ENCODE data around the gene LRRC4.

The LRRC4 gene

GRCh38 chr7:128004623-128005022 lies 26.6 kb downstream of the LRRC4 start:
- ATAC-seq (replicated peaks) (no peak), DNase-seq (no peak)
- Mint-ChIP-seq H3K4me1 (ENCODE audit: low read depth in 2 of 2) (peaks cover 15 to 23% of the 10 kb centered on the region in 2 donors), H3K36me3 (ENCODE audit: insufficient read depth) (peaks cover 8% of the 10 kb centered on the region), H3K27me3 (no peaks in the 10 kb centered on the region), H3K9me3 (no peaks in the 10 kb centered on the region), H3K4me3 (no peak overlapping the region), H3K27ac (no peak overlapping the region)

- Mint-ChIP-seq H3K27me3 (no peaks in the 10 kb centered on the region), H3K27ac (peak overlapping the region in 1 of 2 donors; percentile 45), H3K4me3 (no peak overlapping the region), H3K9me3 (no peaks in the 10 kb centered on the region), H3K4me1 (ENCODE audit: low read depth in 2 of 2) (peaks cover 15 to 20% of the 10 kb centered on the region in 2 donors), H3K36me3 (ENCODE audit: insufficient read depth) (peaks cover 8% of the 10 kb centered on the region)
- no peak for ATAC-seq (replicated peaks)
- DNase-seq, result no peak
These were observed 27.4 kb downstream of the LRRC4 start for GRCh38 chr7:128003787-128004186.

- no peak for ATAC-seq (replicated peaks)
- peak overlapping the region; percentile 45 to 62 for H3K27ac Mint-ChIP-seq
These were observed 28.1 kb downstream of the LRRC4 start for GRCh38 chr7:128003167-128003566.

GRCh38 chr7:128000854-128001265 lies 30.4 kb downstream of the LRRC4 start:
- Mint-ChIP-seq H3K4me1 (ENCODE audit: low read depth in 2 of 2) (peaks cover 15 to 20% of the 10 kb centered on the region in 2 donors), H3K27ac (no peak overlapping the region), H3K4me3 (no peak overlapping the region), H3K36me3 (ENCODE audit: insufficient read depth) (peaks cover 28% of the 10 kb centered on the region), H3K27me3 (no peaks in the 10 kb centered on the region), H3K9me3 (no peaks in the 10 kb centered on the region)
- DNase-seq, result no peak
- ATAC-seq (replicated peaks), result no peak

More at GRCh38 chr7:128003167-128003566, 28.1 kb downstream of the LRRC4 start:
- no peak for DNase-seq
- no peak overlapping the region for H3K4me3 Mint-ChIP-seq
- no peaks in the 10 kb centered on the region for H3K27me3 Mint-ChIP-seq
- peaks cover 15 to 22% of the 10 kb centered on the region in 2 donors for H3K4me1 Mint-ChIP-seq (ENCODE audit: low read depth in 2 of 2)
- H3K9me3 Mint-ChIP-seq, result no peaks in the 10 kb centered on the region
- peaks cover 15% of the 10 kb centered on the region for H3K36me3 Mint-ChIP-seq (ENCODE audit: insufficient read depth)

GRCh38 chr7:128000048-128000447 lies 31.2 kb downstream of the LRRC4 start:
- no peaks in the 10 kb centered on the region for H3K9me3 Mint-ChIP-seq
- no peak overlapping the region for H3K4me3 Mint-ChIP-seq
- H3K27me3 Mint-ChIP-seq, result no peaks in the 10 kb centered on the region
- no peak overlapping the region for H3K27ac Mint-ChIP-seq
- peaks cover 29% of the 10 kb centered on the region for H3K36me3 Mint-ChIP-seq (ENCODE audit: insufficient read depth)
- no peak for ATAC-seq (replicated peaks)
- no peak for DNase-seq
- peaks cover 20 to 21% of the 10 kb centered on the region in 2 donors for H3K4me1 Mint-ChIP-seq (ENCODE audit: low read depth in 2 of 2)

- no peak for ATAC-seq (replicated peaks)
- no peaks in the 10 kb centered on the region for H3K9me3 Mint-ChIP-seq
- peak overlapping the region; percentile 30 to 35 for H3K27ac Mint-ChIP-seq
- DNase-seq, result no peak
- H3K4me1 Mint-ChIP-seq (ENCODE audit: low read depth in 2 of 2), result peaks cover 16 to 19% of the 10 kb centered on the region in 2 donors
- H3K4me3 Mint-ChIP-seq, result no peak overlapping the region
- peaks cover 34% of the 10 kb centered on the region for H3K36me3 Mint-ChIP-seq (ENCODE audit: insufficient read depth)
- H3K27me3 Mint-ChIP-seq, result no peaks in the 10 kb centered on the region
These were observed 32.6 kb downstream of the LRRC4 start for GRCh38 chr7:127998671-127999070.

- ATAC-seq (replicated peaks) (no peak), DNase-seq (no peak)
- Mint-ChIP-seq H3K9me3 (no peaks in the 10 kb centered on the region), H3K4me3 (no peak overlapping the region), H3K27me3 (no peaks in the 10 kb centered on the region), H3K27ac (no peak overlapping the region), H3K36me3 (ENCODE audit: insufficient read depth) (peaks cover 34% of the 10 kb centered on the region), H3K4me1 (ENCODE audit: low read depth in 2 of 2) (peaks cover 5 to 8% of the 10 kb centered on the region in 2 donors)
These were observed 33.9 kb downstream of the LRRC4 start for GRCh38 chr7:127997226-127997922.

GRCh38 chr7:127996253-127997071 lies 34.8 kb downstream of the LRRC4 start:
- Mint-ChIP-seq H3K36me3 (ENCODE audit: insufficient read depth) (peaks cover 35% of the 10 kb centered on the region), H3K4me1 (ENCODE audit: low read depth in 2 of 2) (peaks cover 2 to 8% of the 10 kb centered on the region in 2 donors)

GRCh38 chr7:127995881-127996215 lies 35.4 kb downstream of the LRRC4 start:
- no peaks in the 10 kb centered on the region for H3K9me3 Mint-ChIP-seq
- peak overlapping the region in 1 of 2 donors; percentile 26 for H3K27ac Mint-ChIP-seq
- H3K4me1 Mint-ChIP-seq (ENCODE audit: low read depth in 2 of 2), result peaks cover 2 to 8% of the 10 kb centered on the region in 2 donors
- ATAC-seq (replicated peaks) (no peak), DNase-seq (no peak)
- H3K27me3 Mint-ChIP-seq, result no peaks in the 10 kb centered on the region
- no peak overlapping the region for H3K4me3 Mint-ChIP-seq
- H3K36me3 Mint-ChIP-seq (ENCODE audit: insufficient read depth), result peaks cover 40% of the 10 kb centered on the region

More at GRCh38 chr7:127996253-127997071, 34.8 kb downstream of the LRRC4 start:
- H3K27ac Mint-ChIP-seq, result peak overlapping the region in 1 of 2 donors; percentile 26
- ATAC-seq (replicated peaks) (no peak), DNase-seq (no peak)
- no peaks in the 10 kb centered on the region for H3K27me3 Mint-ChIP-seq
- H3K4me3 Mint-ChIP-seq, result no peak overlapping the region
- H3K9me3 Mint-ChIP-seq, result no peaks in the 10 kb centered on the region

- H3K36me3 Mint-ChIP-seq (ENCODE audit: insufficient read depth), result peaks cover 40% of the 10 kb centered on the region
- DNase-seq (no peak), ATAC-seq (replicated peaks) (no peak)
- H3K9me3 Mint-ChIP-seq, result no peaks in the 10 kb centered on the region
- no peak overlapping the region for H3K4me3 Mint-ChIP-seq
- peaks cover 2 to 8% of the 10 kb centered on the region in 2 donors for H3K4me1 Mint-ChIP-seq (ENCODE audit: low read depth in 2 of 2)
- H3K27ac Mint-ChIP-seq, result no peak overlapping the region
- no peaks in the 10 kb centered on the region for H3K27me3 Mint-ChIP-seq
These were observed 35.9 kb downstream of the LRRC4 start for GRCh38 chr7:127995156-127995880.

- H3K27ac Mint-ChIP-seq, result peak overlapping the region in 1 of 2 donors; percentile 47
- no peak for ATAC-seq (replicated peaks)
- peaks cover 6 to 8% of the 10 kb centered on the region in 2 donors for H3K4me1 Mint-ChIP-seq (ENCODE audit: low read depth in 2 of 2)
- H3K27me3 Mint-ChIP-seq, result no peaks in the 10 kb centered on the region
- no peaks in the 10 kb centered on the region for H3K9me3 Mint-ChIP-seq
- peaks cover 45% of the 10 kb centered on the region for H3K36me3 Mint-ChIP-seq (ENCODE audit: insufficient read depth)
- DNase-seq, result no peak
- no peak overlapping the region for H3K4me3 Mint-ChIP-seq
These were observed 37.2 kb downstream of the LRRC4 start for GRCh38 chr7:127993987-127994386.

GRCh38 chr7:127993317-127993716 lies 37.9 kb downstream of the LRRC4 start:
- peaks cover 39% of the 10 kb centered on the region for H3K36me3 Mint-ChIP-seq (ENCODE audit: insufficient read depth)
- H3K27me3 Mint-ChIP-seq, result no peaks in the 10 kb centered on the region
- ATAC-seq (replicated peaks) (no peak), DNase-seq (no peak)
- no peak overlapping the region for H3K27ac Mint-ChIP-seq
- H3K4me3 Mint-ChIP-seq, result no peak overlapping the region
- peaks cover 5 to 8% of the 10 kb centered on the region in 2 donors for H3K4me1 Mint-ChIP-seq (ENCODE audit: low read depth in 2 of 2)
- H3K9me3 Mint-ChIP-seq, result no peaks in the 10 kb centered on the region

- ATAC-seq (replicated peaks) (no peak), DNase-seq (no peak)
- no peaks in the 10 kb centered on the region for H3K9me3 Mint-ChIP-seq
- H3K36me3 Mint-ChIP-seq (ENCODE audit: insufficient read depth), result peaks cover 18% of the 10 kb centered on the region
- H3K27me3 Mint-ChIP-seq, result no peaks in the 10 kb centered on the region
- H3K4me1 Mint-ChIP-seq (ENCODE audit: low read depth in 2 of 2), result peaks cover 9 to 13% of the 10 kb centered on the region in 2 donors
- H3K27ac Mint-ChIP-seq, result peak overlapping the region in 1 of 2 donors; percentile 27
- no peak overlapping the region for H3K4me3 Mint-ChIP-seq
These were observed 42.5 kb downstream of the LRRC4 start for GRCh38 chr7:127988751-127989150.

Measured in effector memory CD8-positive, alpha-beta T cell (primary cell).